HG03103 (cell line): Measurements from ENCODE around the gene NATD1.
A peak's percentile ranks its signal among the peaks of the same experiment; 100 is the strongest.

ENCODE experiments used
- ATAC-seq: cut with Tn5 transposase; IDR thresholded peaks from one replicate; pipeline ENCODE4 v1.9.1; 2021; ENCODE audit warnings: low read depth; ENCODE audit not compliant: unreplicated experiment

The NATD1 gene

GRCh38 chr17:21291357-21291756 lies 38.1 kb upstream of the NATD1 start:
- no peak for ATAC-seq

- no peak for ATAC-seq
Measured at GRCh38 chr17:21289902-21290571, 36.8 kb upstream of the NATD1 start.

- ATAC-seq: no peak
Measured at GRCh38 chr17:21289175-21289901, 36.1 kb upstream of the NATD1 start.

- peak; percentile 25 for ATAC-seq
Measured at GRCh38 chr17:21288571-21289017, 35.4 kb upstream of the NATD1 start.

- peak; percentile 33 for ATAC-seq
Measured at GRCh38 chr17:21287703-21288449, 34.7 kb upstream of the NATD1 start.

- ATAC-seq: no peak
Measured at GRCh38 chr17:21286909-21287702, 33.9 kb upstream of the NATD1 start.

GRCh38 chr17:21286066-21286770 lies 33.0 kb upstream of the NATD1 start:
- ATAC-seq: no peak

GRCh38 chr17:21285164-21286065 lies 32.2 kb upstream of the NATD1 start:
- no peak for ATAC-seq

- peak; percentile 74 for ATAC-seq
Measured at GRCh38 chr17:21284319-21285163, 31.3 kb upstream of the NATD1 start, which contains the start of gene MAP2K3. Gene MAP2K3, plus strand, starts transcription at chr17:21284711. Its CDS starts 210 bp downstream, at chr17:21284921.

GRCh38 chr17:21283482-21284318 lies 30.5 kb upstream of the NATD1 start:
- no peak for ATAC-seq

- no peak for ATAC-seq
Measured at GRCh38 chr17:21282850-21283249, 29.6 kb upstream of the NATD1 start.

- no peak for ATAC-seq
Measured at GRCh38 chr17:21282231-21282630, 29.0 kb upstream of the NATD1 start.

GRCh38 chr17:21280081-21280518 lies 26.9 kb upstream of the NATD1 start:
- ATAC-seq: no peak

GRCh38 chr17:21279582-21279981 lies 26.4 kb upstream of the NATD1 start:
- no peak for ATAC-seq

GRCh38 chr17:21279198-21279535 lies 26.0 kb upstream of the NATD1 start:
- no peak for ATAC-seq

GRCh38 chr17:21278450-21279197 lies 25.4 kb upstream of the NATD1 start:
- no peak for ATAC-seq
